ENCODE results near the gene WDR20.
A peak's percentile ranks its signal among the peaks of the same experiment; 100 is the strongest.

DNA sequence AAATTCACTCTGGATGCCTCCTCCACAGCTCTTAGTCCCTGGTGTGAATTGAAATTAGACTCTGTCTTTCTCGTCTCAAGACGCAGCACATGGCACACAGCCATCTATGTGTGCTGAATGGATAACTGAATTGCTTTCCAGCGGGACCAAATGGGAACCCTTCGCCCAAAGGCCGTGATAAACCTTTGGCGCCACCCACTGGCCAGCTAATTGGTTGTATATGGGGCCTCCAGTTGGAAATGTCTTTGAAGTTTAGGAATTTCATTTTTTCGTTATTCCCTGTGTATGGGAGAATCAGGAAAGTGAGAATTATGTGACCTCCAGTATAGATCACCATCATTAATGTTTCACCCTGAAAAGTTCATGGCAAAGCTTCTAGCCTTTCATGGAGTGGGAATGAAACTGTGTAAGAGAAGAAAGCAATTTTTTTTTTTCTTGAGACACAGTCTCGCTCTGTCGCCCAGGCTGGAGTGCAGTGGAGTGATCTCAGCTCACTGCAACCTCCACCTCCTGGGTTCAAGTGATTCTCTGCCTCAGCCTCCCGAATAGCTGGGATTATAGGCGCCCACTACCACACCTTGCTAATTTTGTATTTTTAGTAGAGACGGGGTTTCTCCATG lies 43.0 kb upstream of the WDR20 start:
- TF ChIP-seq, protein P1, sequence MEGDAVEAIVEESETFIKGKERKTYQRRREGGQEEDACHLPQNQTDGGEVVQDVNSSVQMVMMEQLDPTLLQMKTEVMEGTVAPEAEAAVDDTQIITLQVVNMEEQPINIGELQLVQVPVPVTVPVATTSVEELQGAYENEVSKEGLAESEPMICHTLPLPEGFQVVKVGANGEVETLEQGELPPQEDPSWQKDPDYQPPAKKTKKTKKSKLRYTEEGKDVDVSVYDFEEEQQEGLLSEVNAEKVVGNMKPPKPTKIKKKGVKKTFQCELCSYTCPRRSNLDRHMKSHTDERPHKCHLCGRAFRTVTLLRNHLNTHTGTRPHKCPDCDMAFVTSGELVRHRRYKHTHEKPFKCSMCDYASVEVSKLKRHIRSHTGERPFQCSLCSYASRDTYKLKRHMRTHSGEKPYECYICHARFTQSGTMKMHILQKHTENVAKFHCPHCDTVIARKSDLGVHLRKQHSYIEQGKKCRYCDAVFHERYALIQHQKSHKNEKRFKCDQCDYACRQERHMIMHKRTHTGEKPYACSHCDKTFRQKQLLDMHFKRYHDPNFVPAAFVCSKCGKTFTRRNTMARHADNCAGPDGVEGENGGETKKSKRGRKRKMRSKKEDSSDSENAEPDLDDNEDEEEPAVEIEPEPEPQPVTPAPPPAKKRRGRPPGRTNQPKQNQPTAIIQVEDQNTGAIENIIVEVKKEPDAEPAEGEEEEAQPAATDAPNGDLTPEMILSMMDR (conservative IDR thresholded peaks at IDR 0.05) = peak; percentile 96
- no peak for TF ChIP-seq ZFX (IDR thresholded peaks at IDR 0.05)

Measured in C4-2B (cell line).